ENCODE measurements around the gene PTPMT1. TPM values are rescaled to one million over a fixed set of nuclear protein-coding genes. Genes with fewer than 3 reads are reported as not detected.

The PTPMT1 gene
- total and polyA plus RNA-seq, 2 donors from 2014 or later: 34.6 to 90.3 TPM

DNA sequence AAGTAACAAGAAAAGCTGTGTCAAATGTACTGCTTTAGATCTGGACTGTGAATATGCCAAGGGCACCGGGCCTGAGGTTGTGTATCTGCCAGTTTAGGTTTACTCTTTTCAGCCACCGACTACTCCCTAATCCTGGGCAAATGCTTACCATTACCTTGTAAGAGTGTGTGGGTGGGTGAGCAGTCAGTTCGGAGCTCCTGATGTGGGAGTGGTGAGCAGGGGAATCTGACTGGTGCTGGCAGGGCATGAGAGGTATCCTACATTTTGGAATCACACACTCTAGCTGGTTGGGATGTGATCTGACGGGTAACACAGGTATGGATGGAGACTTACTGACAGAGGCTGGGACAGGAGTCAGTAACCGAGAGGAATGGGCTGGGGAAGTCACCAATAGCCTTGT, 18.4 kb downstream of the PTPMT1 start:
- Histone ChIP-seq H3K36me3 (ENCODE audit: control insufficient read depth in 2 of 3, insufficient read depth in 3 of 3, low read length in 3 of 3) (peaks cover 8 to 36% (median 23%) of the 10 kb centered on the region in 3 donors), H3K27ac (ENCODE audit: low read depth in 2 of 2, low read length in 2 of 2) (no peak overlapping the region), H3K9me3 (ENCODE audit: control insufficient read depth in 2 of 3, insufficient read depth in 1 of 3, low read length in 3 of 3) (no peaks in the 10 kb centered on the region), H3K27me3 (ENCODE audit: control insufficient read depth, insufficient read depth, low read length) (no peaks in the 10 kb centered on the region), H3K9ac (ENCODE audit: low read length in 3 of 3) (no peak overlapping the region), H3K4me1 (ENCODE audit: control insufficient read depth in 2 of 3, insufficient read depth in 2 of 3, low read depth in 1 of 3, low read length in 3 of 3) (peaks cover 5 to 15% (median 8%) of the 10 kb centered on the region in 3 donors), H3K4me3 (ENCODE audit: low read length in 3 of 3) (no peak overlapping the region)
- TF ChIP-seq, protein P1, sequence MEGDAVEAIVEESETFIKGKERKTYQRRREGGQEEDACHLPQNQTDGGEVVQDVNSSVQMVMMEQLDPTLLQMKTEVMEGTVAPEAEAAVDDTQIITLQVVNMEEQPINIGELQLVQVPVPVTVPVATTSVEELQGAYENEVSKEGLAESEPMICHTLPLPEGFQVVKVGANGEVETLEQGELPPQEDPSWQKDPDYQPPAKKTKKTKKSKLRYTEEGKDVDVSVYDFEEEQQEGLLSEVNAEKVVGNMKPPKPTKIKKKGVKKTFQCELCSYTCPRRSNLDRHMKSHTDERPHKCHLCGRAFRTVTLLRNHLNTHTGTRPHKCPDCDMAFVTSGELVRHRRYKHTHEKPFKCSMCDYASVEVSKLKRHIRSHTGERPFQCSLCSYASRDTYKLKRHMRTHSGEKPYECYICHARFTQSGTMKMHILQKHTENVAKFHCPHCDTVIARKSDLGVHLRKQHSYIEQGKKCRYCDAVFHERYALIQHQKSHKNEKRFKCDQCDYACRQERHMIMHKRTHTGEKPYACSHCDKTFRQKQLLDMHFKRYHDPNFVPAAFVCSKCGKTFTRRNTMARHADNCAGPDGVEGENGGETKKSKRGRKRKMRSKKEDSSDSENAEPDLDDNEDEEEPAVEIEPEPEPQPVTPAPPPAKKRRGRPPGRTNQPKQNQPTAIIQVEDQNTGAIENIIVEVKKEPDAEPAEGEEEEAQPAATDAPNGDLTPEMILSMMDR (IDR thresholded peaks at IDR 0.05; ENCODE audit: borderline replicate concordance, extremely low read depth, insufficient read depth): no peak
- FAIRE-seq (no peak), DNase-seq (no peak)
- intact Hi-C loops (cut with DNase I): no loop called here

DNA sequence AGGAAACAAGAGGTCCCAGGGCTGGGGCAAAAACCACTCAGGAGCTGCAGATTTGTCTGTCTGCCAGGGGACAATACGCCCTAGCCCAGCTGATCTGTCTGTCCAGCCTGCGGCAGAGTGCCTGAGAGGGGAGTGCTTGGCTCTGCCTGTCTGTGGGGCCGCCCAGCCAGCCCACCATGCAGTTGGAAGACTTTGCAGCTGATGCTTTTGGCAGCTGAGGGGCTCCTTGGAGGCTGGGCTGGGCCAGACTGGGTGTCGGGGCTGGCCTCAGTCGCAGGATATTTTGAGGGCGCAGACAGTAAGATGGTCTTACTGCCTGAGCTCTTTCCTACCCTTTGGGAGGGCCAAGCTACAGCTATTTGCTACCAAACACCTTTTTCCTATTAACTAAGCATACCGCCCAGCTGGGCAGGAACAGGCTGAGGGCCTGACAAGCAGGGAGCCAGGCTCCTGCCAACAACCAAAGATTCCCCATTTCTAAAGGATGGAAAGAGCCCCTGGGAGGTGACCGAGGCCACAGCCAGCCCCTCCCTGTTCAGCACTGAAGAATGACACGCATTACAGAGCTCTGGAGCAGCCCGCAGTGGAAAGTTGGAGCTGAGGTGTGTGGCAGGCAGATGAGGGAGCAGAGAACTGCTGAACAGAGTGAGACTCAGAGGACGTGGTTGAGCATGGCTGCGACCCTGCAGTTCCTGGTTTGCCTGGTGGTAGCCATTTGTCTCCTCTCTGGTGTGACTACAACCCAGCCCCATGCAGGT, 20.9 kb downstream of the PTPMT1 start, which contains the start of gene FAM180B:
Gene FAM180B (plus strand): TSS at position 581 of the 758 bp plus-strand sequence. CDS start 91 bp downstream, at position 672.
- Histone ChIP-seq H3K9ac (ENCODE audit: low read length in 3 of 3) (no peak within 1 kb of the TSS), H3K9me3 (ENCODE audit: control insufficient read depth in 2 of 3, insufficient read depth in 1 of 3, low read length in 3 of 3) (no peaks in the 10 kb centered on the region), H3K4me1 (ENCODE audit: control insufficient read depth in 2 of 3, insufficient read depth in 2 of 3, low read depth in 1 of 3, low read length in 3 of 3) (peaks cover 0 to 2% (median 0%) of the 10 kb centered on the region in 3 donors), H3K27ac (ENCODE audit: low read depth in 2 of 2, low read length in 2 of 2) (no peak within 1 kb of the TSS), H3K36me3 (ENCODE audit: control insufficient read depth in 2 of 3, insufficient read depth in 3 of 3, low read length in 3 of 3) (peaks cover 8 to 29% (median 21%) of the 10 kb centered on the region in 3 donors), H3K27me3 (ENCODE audit: control insufficient read depth, insufficient read depth, low read length) (no peaks in the 10 kb centered on the region), H3K4me3 (ENCODE audit: low read length in 3 of 3) (no peak within 1 kb of the TSS)
- DNase-seq (no peak), FAIRE-seq (no peak)
- intact Hi-C loops (cut with DNase I): no loop called here
- TF ChIP-seq, protein P1 (IDR thresholded peaks at IDR 0.05; ENCODE audit: borderline replicate concordance, extremely low read depth, insufficient read depth): no peak

DNA sequence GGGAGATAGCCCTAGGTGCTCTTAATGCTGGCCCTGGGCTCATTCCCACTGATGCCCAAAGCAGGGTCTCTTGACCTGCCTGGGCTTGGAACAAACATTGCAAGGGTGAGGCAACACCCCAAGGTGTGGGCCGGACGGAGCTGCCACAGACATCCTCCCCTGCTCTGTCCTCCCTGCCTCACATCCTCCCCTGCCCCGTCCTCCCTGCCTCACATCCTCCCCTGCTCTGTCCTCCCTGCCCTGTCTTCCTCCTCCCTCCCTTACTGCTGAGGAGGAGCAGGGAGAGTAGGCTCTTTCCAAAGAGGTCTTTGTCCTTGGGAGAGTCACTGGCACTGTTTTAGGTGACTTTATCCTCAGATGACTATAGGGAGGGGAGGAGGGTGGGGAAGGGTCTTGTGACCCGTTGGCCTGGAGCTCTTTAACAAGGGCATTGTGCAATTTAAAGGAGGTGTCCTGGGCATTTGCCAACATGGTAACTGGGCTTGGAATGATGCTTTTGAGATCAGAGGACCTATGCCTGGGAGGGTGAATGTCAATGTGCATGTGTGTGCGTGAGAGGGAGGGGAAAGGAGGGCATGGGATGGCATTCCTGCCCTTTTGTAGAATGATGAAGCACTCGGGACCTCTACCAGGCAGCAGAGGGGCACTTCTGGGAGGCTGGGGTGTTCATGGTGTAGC, 21.8 kb downstream of the PTPMT1 start:
- H3K27me3 ChIP-seq (ENCODE audit: control insufficient read depth, insufficient read depth, low read length): no peaks in the 10 kb centered on the region
- DNase-seq (no peak), FAIRE-seq (no peak)
- peaks cover 3 to 20% (median 15%) of the 10 kb centered on the region in 3 donors for H3K36me3 ChIP-seq (ENCODE audit: control insufficient read depth in 2 of 3, insufficient read depth in 3 of 3, low read length in 3 of 3)
- peaks cover 0 to 2% (median 0%) of the 10 kb centered on the region in 3 donors for H3K4me1 ChIP-seq (ENCODE audit: control insufficient read depth in 2 of 3, insufficient read depth in 2 of 3, low read depth in 1 of 3, low read length in 3 of 3)
- no peak overlapping the region for H3K27ac ChIP-seq (ENCODE audit: low read depth in 2 of 2, low read length in 2 of 2)
- H3K4me3 ChIP-seq (ENCODE audit: low read length in 3 of 3): no peak overlapping the region
- H3K9me3 ChIP-seq (ENCODE audit: control insufficient read depth in 2 of 3, insufficient read depth in 1 of 3, low read length in 3 of 3): no peaks in the 10 kb centered on the region
- intact Hi-C loops (cut with DNase I): no loop called here
- H3K9ac ChIP-seq (ENCODE audit: low read length in 3 of 3): no peak overlapping the region
- TF ChIP-seq, protein P1 (IDR thresholded peaks at IDR 0.05; ENCODE audit: borderline replicate concordance, extremely low read depth, insufficient read depth): no peak

Measured in kidney (tissue), 14 donors.